ENCODE measurements around the gene MR1.

The MR1 gene

GRCh38 chr1:181033799-181034451 lies at the start of gene MR1:
MR1 (plus strand) TSS chr1:181033983; CDS start chr1:181034008, 25 bp downstream.
- peak within 1 kb of the TSS; percentile 76 for H3K27ac ChIP-seq
- CTCF ChIA-PET: interaction anchor here (0.7 to 1.0 kb wide), 3 partner anchors 31 to 70 kb away, joined by 3 read pairs; no protein-coding TSS in a partner anchor

GRCh38 chr1:180988253-180988752 lies 45.5 kb upstream of the MR1 start:
- POLR2A ChIA-PET (ENCODE audit: low non-redundant PET): no interaction called here
- DNase-seq (ENCODE audit: low spot score): no peak
- no peak overlapping the region for H3K27ac ChIP-seq
- TF ChIP-seq CTCF (conservative IDR thresholded peaks at IDR 0.05; ENCODE audit: low read depth): no peak
- CTCF ChIA-PET: no interaction called here

More at GRCh38 chr1:181033799-181034451, at the start of gene MR1:
- DNase-seq (ENCODE audit: low spot score): peak; percentile 82
- POLR2A ChIA-PET (ENCODE audit: low non-redundant PET): interaction anchor here (1.6 kb wide), 1 partner anchor 11 kb away, joined by 10 read pairs; the partner anchor contains the start of gene STX6
- no peak for TF ChIP-seq CTCF (conservative IDR thresholded peaks at IDR 0.05; ENCODE audit: low read depth)

- ChIA-PET POLR2A (ENCODE audit: low non-redundant PET) (no interaction called here), CTCF (interaction anchor here (1.0 kb wide), 1 partner anchor 148 kb away, joined by 3 read pairs; no protein-coding TSS in a partner anchor)
- no peak for TF ChIP-seq CTCF (conservative IDR thresholded peaks at IDR 0.05; ENCODE audit: low read depth)
- no peak for DNase-seq (ENCODE audit: low spot score)
- H3K27ac ChIP-seq: no peak overlapping the region
These were observed 39.5 kb upstream of the MR1 start for GRCh38 chr1:180994262-180994661.

GRCh38 chr1:180997843-180998504 lies 35.8 kb upstream of the MR1 start:
- no peak overlapping the region for H3K27ac ChIP-seq
- TF ChIP-seq CTCF (conservative IDR thresholded peaks at IDR 0.05; ENCODE audit: low read depth): no peak
- ChIA-PET POLR2A (ENCODE audit: low non-redundant PET) (no interaction called here), CTCF (no interaction called here)
- no peak for DNase-seq (ENCODE audit: low spot score)

GRCh38 chr1:181001091-181001780 lies 32.5 kb upstream of the MR1 start:
- ChIA-PET CTCF (no interaction called here), POLR2A (ENCODE audit: low non-redundant PET) (no interaction called here)
- TF ChIP-seq CTCF (conservative IDR thresholded peaks at IDR 0.05; ENCODE audit: low read depth): no peak
- no peak for DNase-seq (ENCODE audit: low spot score)
- H3K27ac ChIP-seq: no peak overlapping the region

- no peak overlapping the region for H3K27ac ChIP-seq
- POLR2A ChIA-PET (ENCODE audit: low non-redundant PET): no interaction called here
- DNase-seq (ENCODE audit: low spot score): no peak
- no peak for TF ChIP-seq CTCF (conservative IDR thresholded peaks at IDR 0.05; ENCODE audit: low read depth)
- CTCF ChIA-PET: interaction anchor here (0.7 kb wide), 1 partner anchor 31 kb away, joined by 3 read pairs; no protein-coding TSS in a partner anchor
These were observed 31.1 kb upstream of the MR1 start for GRCh38 chr1:181002582-181003172.

Data from RWPE1 (cell line).